Osteoblast (primary cell): ENCODE measurements around the gene MMD. TPM values are rescaled to one million over a fixed set of nuclear protein-coding genes. Genes with fewer than 3 reads are reported as not detected.

ENCODE experiments used
- DNase-seq: peaks from one replicate; pipeline ENCODE4 v3.0.0; 2011; ENCODE audit warnings: low spot score, mixed read lengths; ENCODE audit not compliant: insufficient read length; ENCODE audit errors: missing footprints
- H2AFZ ChIP-seq: 2 replicates; pipeline ENCODE4 v1.6.0; 2011; ENCODE audit warnings: mild to moderate bottlenecking, low read length
- H3K27ac ChIP-seq: 2 replicates; pipeline ENCODE4 v1.5.1; 2011; ENCODE audit warnings: mild to moderate bottlenecking, low read depth, low read length, moderate library complexity
- H3K27me3 ChIP-seq: 2 replicates; pipeline ENCODE4 v1.6.0; 2012; ENCODE audit warnings: mild to moderate bottlenecking, control low read depth, inconsistent platforms, low read length, moderate library complexity; ENCODE audit not compliant: insufficient read depth
- H3K36me3 ChIP-seq: 2 replicates; pipeline ENCODE4 v1.5.1; 2011; ENCODE audit warnings: mild to moderate bottlenecking, low read length, control low read depth, moderate library complexity; ENCODE audit not compliant: insufficient read depth
- H3K4me1 ChIP-seq: 2 replicates; pipeline ENCODE4 v1.5.1; 2011; ENCODE audit warnings: mild to moderate bottlenecking, low read length, control low read depth, moderate library complexity; ENCODE audit not compliant: insufficient read depth
- H3K4me2 ChIP-seq: 2 replicates; pipeline ENCODE4 v1.6.0; 2011; ENCODE audit warnings: mild to moderate bottlenecking, low read length; ENCODE audit not compliant: insufficient read depth
- H3K4me3 ChIP-seq: fragments of 200-600 bp; sonication (generic); 3 replicates; pipeline ENCODE4 v1.5.1; 2012; ENCODE audit warnings: mild to moderate bottlenecking, low read length, inconsistent platforms; ENCODE audit not compliant: insufficient read depth
- H3K79me2 ChIP-seq: 2 replicates; pipeline ENCODE4 v1.6.0; 2012; ENCODE audit warnings: mild to moderate bottlenecking, low read length, control low read depth, inconsistent platforms; ENCODE audit not compliant: insufficient read depth
- H3K9me3 ChIP-seq: 2 replicates; pipeline ENCODE4 v1.5.1; 2011; ENCODE audit warnings: low read depth, low read length, control low read depth
- H4K20me1 ChIP-seq: 2 replicates; pipeline ENCODE4 v1.6.0; 2012; ENCODE audit warnings: mild to moderate bottlenecking, low read length, control low read depth; ENCODE audit not compliant: insufficient read depth
- CTCF ChIP-seq: IDR thresholded peaks from 2 replicates; pipeline ENCODE4 v1.5.1; 2011; ENCODE audit warnings: mild to moderate bottlenecking, low read depth, low read length, moderate library complexity; ENCODE audit errors: extremely low read depth
- total RNA-seq: library from RNA; depleted of rRNA; stranded (reverse); fragments of >200 nt; gene quantifications from 2 replicates; pipeline ENCODE4 v1.2.3, GENCODE V29; 2012

MMD gene
- total RNA-seq, 1 donor = 6.5 TPM

- no peak overlapping the region for H3K4me3 ChIP-seq
- no peak for DNase-seq
- H2AFZ ChIP-seq = no peak overlapping the region
- no peak for TF ChIP-seq CTCF
- H3K9me3 ChIP-seq = no peaks in the 10 kb centered on the region
- no peak overlapping the region for H3K4me2 ChIP-seq
- H3K27ac ChIP-seq = no peak overlapping the region
- H3K79me2 ChIP-seq = no peaks in the 10 kb centered on the region
- no peaks in the 10 kb centered on the region for H4K20me1 ChIP-seq
- no peaks in the 10 kb centered on the region for H3K4me1 ChIP-seq
- H3K36me3 ChIP-seq = no peaks in the 10 kb centered on the region
- H3K27me3 ChIP-seq = peaks cover 15% of the 10 kb centered on the region
Measured at GRCh38 chr17:55351226-55351625, 70.4 kb downstream of the MMD start.

- no peaks in the 10 kb centered on the region for H4K20me1 ChIP-seq
- no peak overlapping the region for H2AFZ ChIP-seq
- H3K4me2 ChIP-seq = no peak overlapping the region
- peaks cover 15% of the 10 kb centered on the region for H3K27me3 ChIP-seq
- no peaks in the 10 kb centered on the region for H3K79me2 ChIP-seq
- H3K4me1 ChIP-seq = no peaks in the 10 kb centered on the region
- no peaks in the 10 kb centered on the region for H3K9me3 ChIP-seq
- H3K27ac ChIP-seq = no peak overlapping the region
- H3K36me3 ChIP-seq = no peaks in the 10 kb centered on the region
- H3K4me3 ChIP-seq = no peak overlapping the region
- DNase-seq = no peak
- no peak for TF ChIP-seq CTCF
Measured at GRCh38 chr17:55350825-55351205, 70.8 kb downstream of the MMD start.

GRCh38 chr17:55348749-55349354, 72.8 kb downstream of the MMD start:
- Histone ChIP-seq H3K4me3 (no peak overlapping the region), H3K79me2 (no peaks in the 10 kb centered on the region), H3K27ac (no peak overlapping the region), H3K4me2 (peak overlapping the region; percentile 27), H3K36me3 (no peaks in the 10 kb centered on the region), H2AFZ (no peak overlapping the region), H3K9me3 (no peaks in the 10 kb centered on the region), H3K4me1 (no peaks in the 10 kb centered on the region), H3K27me3 (peaks cover 6% of the 10 kb centered on the region), H4K20me1 (no peaks in the 10 kb centered on the region)
- no peak for DNase-seq
- peak; percentile 88 for TF ChIP-seq CTCF

- peaks cover 6% of the 10 kb centered on the region for H3K27me3 ChIP-seq
- H2AFZ ChIP-seq = no peak overlapping the region
- DNase-seq = no peak
- H3K4me2 ChIP-seq = no peak overlapping the region
- H4K20me1 ChIP-seq = no peaks in the 10 kb centered on the region
- H3K4me3 ChIP-seq = no peak overlapping the region
- no peaks in the 10 kb centered on the region for H3K4me1 ChIP-seq
- no peak overlapping the region for H3K27ac ChIP-seq
- H3K79me2 ChIP-seq = no peaks in the 10 kb centered on the region
- H3K9me3 ChIP-seq = no peaks in the 10 kb centered on the region
- no peaks in the 10 kb centered on the region for H3K36me3 ChIP-seq
- TF ChIP-seq CTCF = no peak
Measured at GRCh38 chr17:55347341-55347740, 74.3 kb downstream of the MMD start.
